Measurements from ENCODE around the gene MAP1A. TPM values are rescaled to one million over a fixed set of nuclear protein-coding genes. Genes with fewer than 3 reads are reported as not detected.

MAP1A gene
- polyA plus RNA-seq, 2 of the 4 experiments (the other 2 are of a cell fraction): 0.43 to 0.54 TPM

DNA sequence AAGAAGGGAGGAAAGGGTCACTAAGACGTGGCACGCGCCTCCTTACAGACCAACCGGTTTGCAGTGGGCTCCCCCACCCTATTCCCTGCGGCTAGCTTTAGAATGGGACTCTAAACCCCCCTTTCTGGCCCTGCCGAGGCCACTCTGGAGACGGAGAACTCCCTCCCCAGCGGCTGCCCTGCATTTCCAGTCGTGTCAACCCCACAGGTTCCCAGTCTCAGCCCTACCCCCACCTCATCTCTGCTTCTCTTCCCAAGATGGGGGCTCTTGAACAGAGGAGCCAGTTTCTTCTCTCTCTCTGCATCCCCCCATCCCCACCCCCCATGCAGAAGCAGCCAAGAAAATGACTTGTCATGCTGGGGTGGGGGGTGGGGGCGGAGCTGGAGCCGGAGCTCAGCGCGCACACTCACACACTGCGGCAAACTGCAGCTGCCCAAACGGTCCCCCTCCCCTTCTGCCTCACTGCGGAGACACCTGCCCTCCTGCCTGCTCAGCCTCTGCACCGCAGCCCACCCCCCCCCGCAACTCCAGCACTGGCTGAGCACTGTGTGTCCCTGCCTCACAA is 871 bp downstream of the MAP1A start:
- H3K4me1 ChIP-seq: no peaks in the 10 kb centered on the region
- no peak overlapping the region for H3K4me2 ChIP-seq
- ChIA-PET CTCF (no interaction called here), POLR2A (no interaction called here)
- DNase-seq (ENCODE audit: low read depth in 1 of 2, low spot score in 1 of 2): no peak
- no peak; a peak in 1 of 6 replicates for ATAC-seq
- H3K27ac ChIP-seq: no peak overlapping the region
- 82% methylated on average over 9 of the region's 18 CpGs for WGBS (ENCODE audit: missing lambda C conversion rate)
- no peaks in the 10 kb centered on the region for H3K9me3 ChIP-seq
- no peak for FAIRE-seq
- TF ChIP-seq FOSL2 (IDR thresholded peaks at IDR 0.05) (no peak), FOSL2 (CRISPR knock-in tag; IDR thresholded peaks at IDR 0.05) (no peak), ZFP36 (IDR thresholded peaks at IDR 0.05; ENCODE audit: borderline replicate concordance, partially characterized antibody) (no peak)
- no peak overlapping the region for H3K4me3 ChIP-seq

DNA sequence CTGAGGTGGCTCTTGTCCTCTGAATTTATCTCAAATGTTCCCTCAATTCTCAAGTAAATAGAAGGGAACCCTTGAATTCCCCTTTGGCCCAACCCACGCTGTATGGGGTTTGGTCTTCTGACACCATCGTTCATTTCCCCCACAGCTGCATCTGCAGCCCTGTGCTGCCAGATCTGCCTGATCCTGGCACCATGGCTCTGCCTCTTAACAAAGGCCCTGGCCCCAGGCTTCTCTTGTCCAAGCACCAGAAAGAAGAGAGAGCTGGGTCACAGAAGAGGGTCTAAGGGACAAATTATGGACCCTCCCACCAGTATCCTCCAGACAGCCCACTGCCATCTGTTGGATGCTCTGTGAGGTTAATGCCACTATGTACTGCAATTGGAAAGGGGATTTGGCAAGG is 1.8 kb downstream of the MAP1A start:
- no peak overlapping the region for H3K27ac ChIP-seq
- TF ChIP-seq CEBPB (IDR thresholded peaks at IDR 0.05): no peak
- TF ChIP-seq HDAC2 (IDR thresholded peaks at IDR 0.05): no peak
- TF ChIP-seq PHF8 (IDR thresholded peaks at IDR 0.05; ENCODE audit: borderline replicate concordance, low read depth): no peak
- POLR2A ChIA-PET: no interaction called here

DNA sequence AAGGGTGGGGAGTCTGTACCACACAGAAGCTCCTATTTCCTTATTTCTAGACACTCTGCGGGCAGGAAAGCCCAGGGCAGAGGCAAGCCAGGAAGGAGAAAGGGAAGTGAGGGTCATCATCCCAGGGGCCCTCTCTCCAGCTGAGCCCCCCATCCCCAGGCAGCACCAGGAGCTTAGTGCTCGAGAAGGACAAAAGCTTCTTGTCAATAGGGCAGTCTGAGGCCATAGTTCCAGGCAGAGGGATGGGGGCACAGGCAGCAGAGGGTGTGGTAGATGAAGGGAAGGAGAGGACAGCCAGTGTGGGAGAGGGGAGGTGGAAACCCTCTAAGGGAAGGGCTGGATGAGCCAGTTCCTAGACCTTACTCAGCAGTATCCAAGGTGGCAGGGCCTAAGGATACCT is 2.7 kb downstream of the MAP1A start:
- FAIRE-seq (no peak), ATAC-seq (no peak), DNase-seq (ENCODE audit: low read depth in 1 of 2, low spot score in 1 of 2) (no peak)
- H3K9me3 ChIP-seq: no peaks in the 10 kb centered on the region
- no peak overlapping the region for H3K27ac ChIP-seq
- TF ChIP-seq HEYL (CRISPR knock-in tag; IDR thresholded peaks at IDR 0.05): no peak
- TF ChIP-seq, protein P1, sequence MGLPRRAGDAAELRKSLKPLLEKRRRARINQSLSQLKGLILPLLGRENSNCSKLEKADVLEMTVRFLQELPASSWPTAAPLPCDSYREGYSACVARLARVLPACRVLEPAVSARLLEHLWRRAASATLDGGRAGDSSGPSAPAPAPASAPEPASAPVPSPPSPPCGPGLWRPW (IDR thresholded peaks at IDR 0.05): no peak
- TF ChIP-seq JUN (IDR thresholded peaks at IDR 0.05): no peak
- no peak for TF ChIP-seq HOXA7 (CRISPR knock-in tag; IDR thresholded peaks at IDR 0.05)
- TF ChIP-seq KDM5A (IDR thresholded peaks at IDR 0.05): no peak
- TF ChIP-seq, protein P2, sequence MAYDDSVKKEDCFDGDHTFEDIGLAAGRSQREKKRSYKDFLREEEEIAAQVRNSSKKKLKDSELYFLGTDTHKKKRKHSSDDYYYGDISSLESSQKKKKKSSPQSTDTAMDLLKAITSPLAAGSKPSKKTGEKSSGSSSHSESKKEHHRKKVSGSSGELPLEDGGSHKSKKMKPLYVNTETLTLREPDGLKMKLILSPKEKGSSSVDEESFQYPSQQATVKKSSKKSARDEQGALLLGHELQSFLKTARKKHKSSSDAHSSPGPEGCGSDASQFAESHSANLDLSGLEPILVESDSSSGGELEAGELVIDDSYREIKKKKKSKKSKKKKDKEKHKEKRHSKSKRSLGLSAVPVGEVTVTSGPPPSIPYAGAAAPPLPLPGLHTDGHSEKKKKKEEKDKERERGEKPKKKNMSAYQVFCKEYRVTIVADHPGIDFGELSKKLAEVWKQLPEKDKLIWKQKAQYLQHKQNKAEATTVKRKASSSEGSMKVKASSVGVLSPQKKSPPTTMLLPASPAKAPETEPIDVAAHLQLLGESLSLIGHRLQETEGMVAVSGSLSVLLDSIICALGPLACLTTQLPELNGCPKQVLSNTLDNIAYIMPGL (CRISPR knock-in tag; IDR thresholded peaks at IDR 0.05; ENCODE audit: borderline replicate concordance): no peak
- TF ChIP-seq, protein P3, sequence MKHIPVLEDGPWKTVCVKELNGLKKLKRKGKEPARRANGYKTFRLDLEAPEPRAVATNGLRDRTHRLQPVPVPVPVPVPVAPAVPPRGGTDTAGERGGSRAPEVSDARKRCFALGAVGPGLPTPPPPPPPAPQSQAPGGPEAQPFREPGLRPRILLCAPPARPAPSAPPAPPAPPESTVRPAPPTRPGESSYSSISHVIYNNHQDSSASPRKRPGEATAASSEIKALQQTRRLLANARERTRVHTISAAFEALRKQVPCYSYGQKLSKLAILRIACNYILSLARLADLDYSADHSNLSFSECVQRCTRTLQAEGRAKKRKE (CRISPR knock-in tag; IDR thresholded peaks at IDR 0.05; ENCODE audit: low read depth): no peak
- TF ChIP-seq MAZ (IDR thresholded peaks at IDR 0.05; ENCODE audit: borderline replicate concordance, low read depth, low read length): no peak
- TF ChIP-seq RFX5 (IDR thresholded peaks at IDR 0.05): no peak
- no peak for TF ChIP-seq POLR2AphosphoS2 (conservative IDR thresholded peaks at IDR 0.05; ENCODE audit: low read length)
- TF ChIP-seq CBX8 (IDR thresholded peaks at IDR 0.05): no peak
- TF ChIP-seq EHF (CRISPR knock-in tag; IDR thresholded peaks at IDR 0.05): no peak
- no peak for TF ChIP-seq NR3C1 (IDR thresholded peaks at IDR 0.05)
- no peak for TF ChIP-seq BHLHE40 (IDR thresholded peaks at IDR 0.05; ENCODE audit: low read depth, low read length)
- TF ChIP-seq ESRRA (IDR thresholded peaks at IDR 0.05; ENCODE audit: borderline replicate concordance, low read length): no peak
- TF ChIP-seq CBX2 (IDR thresholded peaks at IDR 0.05; ENCODE audit: borderline replicate concordance, low read depth): no peak
- ChIA-PET POLR2A (interaction anchor here (1.2 kb wide), 1 partner anchor 9 kb away, joined by 3 read pairs; no protein-coding TSS in a partner anchor), CTCF (interaction anchor here (3.1 kb wide), 1 partner anchor 9 kb away, joined by 13 read pairs; no protein-coding TSS in a partner anchor)
- H3K4me1 ChIP-seq: no peaks in the 10 kb centered on the region
- 94% methylated on average over 2 of the region's 2 CpGs for WGBS (ENCODE audit: missing lambda C conversion rate)
- no peak overlapping the region for H3K4me3 ChIP-seq
- no peak overlapping the region for H3K4me2 ChIP-seq

More for the DNA sequence above, 1.8 kb downstream of the MAP1A start:
- 80% methylated on average over 2 of the region's 2 CpGs for WGBS (ENCODE audit: missing lambda C conversion rate)
- no peaks in the 10 kb centered on the region for H3K4me1 ChIP-seq
- DNase-seq (ENCODE audit: low read depth in 1 of 2, low spot score in 1 of 2) (no peak), ATAC-seq (no peak), FAIRE-seq (no peak)
- CTCF ChIA-PET: no interaction called here
- no peak overlapping the region for H3K4me3 ChIP-seq
- H3K9me3 ChIP-seq: no peaks in the 10 kb centered on the region
- H3K4me2 ChIP-seq: no peak overlapping the region
